Nephron progenitor cell (in vitro differentiated cells): Measurements from ENCODE around the gene PFDN5.
A peak's percentile ranks its signal among the peaks of the same experiment; 100 is the strongest.

Source experiments
- DNase-seq: peaks from one replicate; pipeline ENCODE4 v3.0.0; 2021
- H3K27ac Mint-ChIP-seq: 2 replicates; pipeline ENCODE4 v1.8.0; 2021; ENCODE audit warnings: mild to moderate bottlenecking, moderate library complexity, mixed read lengths
- H3K27me3 Mint-ChIP-seq: 2 replicates; pipeline ENCODE4 v1.8.0; 2021; ENCODE audit warnings: mild to moderate bottlenecking, low read depth, mixed read lengths; ENCODE audit not compliant: poor library complexity
- H3K36me3 Mint-ChIP-seq: 2 replicates; pipeline ENCODE4 v1.8.0; 2021; ENCODE audit warnings: low read depth, mixed read lengths
- H3K4me1 Mint-ChIP-seq: 2 replicates; pipeline ENCODE4 v1.8.0; 2021; ENCODE audit warnings: mixed read lengths
- H3K4me3 Mint-ChIP-seq: 2 replicates; pipeline ENCODE4 v1.8.0; 2021; ENCODE audit warnings: mild to moderate bottlenecking, moderate library complexity, mixed read lengths
- H3K9me3 Mint-ChIP-seq: 2 replicates; pipeline ENCODE4 v1.8.0; 2021; ENCODE audit warnings: mild to moderate bottlenecking, moderate library complexity, mixed read lengths
- CTCF ChIP-seq: fragments of 200-600 bp; sonication (generic); IDR thresholded peaks from 2 replicates; pipeline ENCODE4 v1.5.0; 2021; ENCODE audit warnings: antibody characterized with exemption

Gene PFDN5

GRCh38 chr12:53320352-53321195 lies 25.2 kb downstream of the PFDN5 start:
- Mint-ChIP-seq H3K4me1 (peaks cover 45% of the 10 kb centered on the region), H3K9me3 (no peaks in the 10 kb centered on the region), H3K36me3 (peaks cover 23% of the 10 kb centered on the region), H3K27me3 (peaks cover 5% of the 10 kb centered on the region), H3K4me3 (peak overlapping the region; percentile 94), H3K27ac (peak overlapping the region; percentile 99)
- no peak for TF ChIP-seq CTCF
- no peak for DNase-seq

- Mint-ChIP-seq H3K27me3 (peaks cover 9% of the 10 kb centered on the region), H3K9me3 (no peaks in the 10 kb centered on the region), H3K4me1 (peaks cover 70% of the 10 kb centered on the region), H3K36me3 (no peaks in the 10 kb centered on the region), H3K27ac (peak overlapping the region; percentile 95), H3K4me3 (peak overlapping the region; percentile 76)
- TF ChIP-seq CTCF = no peak
- DNase-seq = peak; percentile 44
These were observed 28.9 kb downstream of the PFDN5 start for GRCh38 chr12:53324113-53324778.

- Mint-ChIP-seq H3K36me3 (no peaks in the 10 kb centered on the region), H3K4me1 (peaks cover 72% of the 10 kb centered on the region)
- peak; percentile 89 for DNase-seq
These were observed 29.6 kb downstream of the PFDN5 start for GRCh38 chr12:53324779-53325510.

DNA sequence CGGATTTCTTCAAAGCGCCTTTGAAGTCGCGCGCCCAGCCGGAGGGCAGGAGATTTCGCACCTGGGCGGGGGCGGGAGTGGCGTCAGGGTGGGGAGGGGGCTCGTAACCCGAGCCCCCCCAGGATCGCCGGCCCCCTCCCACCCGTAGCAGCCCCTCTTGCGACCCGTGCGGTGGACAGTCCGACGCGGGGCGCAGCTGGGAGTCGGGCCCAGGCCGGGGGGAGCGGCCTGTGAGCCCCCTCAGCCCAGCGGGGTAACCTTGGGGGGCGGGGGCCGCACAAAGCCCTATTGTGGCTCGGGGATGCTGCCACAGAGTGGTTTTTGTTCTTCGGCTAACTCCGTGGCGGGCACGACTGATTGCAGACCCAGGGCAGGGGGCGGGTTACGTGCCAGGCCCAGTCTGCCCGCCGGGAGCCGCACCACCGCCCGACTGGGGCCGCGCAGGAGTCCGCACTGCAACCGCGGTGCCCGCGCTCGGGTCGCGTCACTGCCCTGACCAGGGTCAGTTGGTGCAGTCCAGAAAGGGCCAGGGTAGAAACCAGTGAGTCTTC lies 30.2 kb downstream of the PFDN5 start:
- TF ChIP-seq CTCF = no peak
- no peaks in the 10 kb centered on the region for H3K9me3 Mint-ChIP-seq
- no peaks in the 10 kb centered on the region for H3K36me3 Mint-ChIP-seq
- H3K27me3 Mint-ChIP-seq = peaks cover 14% of the 10 kb centered on the region
- H3K27ac Mint-ChIP-seq = peak overlapping the region; percentile 75
- peak overlapping the region; percentile 84 for H3K4me3 Mint-ChIP-seq
- DNase-seq = peak; percentile 54
- peaks cover 66% of the 10 kb centered on the region for H3K4me1 Mint-ChIP-seq

More at GRCh38 chr12:53324779-53325510, 29.6 kb downstream of the PFDN5 start:
- H3K9me3 Mint-ChIP-seq = no peaks in the 10 kb centered on the region
- peak overlapping the region; percentile 93 for H3K27ac Mint-ChIP-seq
- peak overlapping the region; percentile 76 for H3K4me3 Mint-ChIP-seq
- TF ChIP-seq CTCF = peak; percentile 64
- H3K27me3 Mint-ChIP-seq = peaks cover 9% of the 10 kb centered on the region

DNA sequence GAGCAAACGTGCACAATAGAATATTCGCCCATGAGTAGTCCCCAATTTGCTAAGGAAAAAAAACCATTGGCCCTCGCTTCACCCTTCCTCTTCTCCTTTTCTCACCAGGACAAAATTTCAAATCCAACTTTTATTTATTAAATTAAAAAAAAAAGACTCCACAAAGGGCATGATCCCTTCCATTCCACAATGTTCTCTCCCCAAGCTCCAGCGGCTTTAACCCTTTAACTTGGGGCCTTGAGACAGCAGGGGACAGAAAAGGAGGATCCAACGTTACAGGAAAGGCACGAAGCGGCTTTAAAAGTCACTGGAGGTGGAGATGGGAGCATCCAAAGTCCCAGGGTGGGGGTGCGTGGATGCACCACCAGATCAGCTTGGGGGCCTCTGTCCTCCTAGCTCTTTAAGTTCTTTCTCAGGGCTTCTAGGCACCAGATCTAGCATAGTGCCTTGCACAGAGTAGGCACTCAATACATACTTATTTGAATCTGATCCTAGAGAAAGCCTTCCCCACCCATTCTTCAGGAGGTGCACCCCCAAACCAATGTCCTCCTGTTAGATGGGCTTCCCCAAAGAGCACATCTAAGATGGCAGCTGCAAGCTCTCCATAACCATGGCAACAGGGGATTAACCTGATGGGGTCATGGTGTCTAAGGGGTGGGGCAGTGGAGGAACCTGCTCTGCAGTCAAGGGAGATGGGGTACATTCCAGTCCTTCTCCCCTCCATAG lies 31.3 kb downstream of the PFDN5 start:
- Mint-ChIP-seq H3K4me3 (peak overlapping the region; percentile 84), H3K4me1 (peaks cover 55% of the 10 kb centered on the region), H3K27me3 (peaks cover 13% of the 10 kb centered on the region), H3K27ac (no peak overlapping the region), H3K9me3 (no peaks in the 10 kb centered on the region), H3K36me3 (no peaks in the 10 kb centered on the region)
- TF ChIP-seq CTCF = no peak
- no peak for DNase-seq
